H1 (cell line): ENCODE data around the gene TXNDC5. TPM values are rescaled to one million over a fixed set of nuclear protein-coding genes. Genes with fewer than 3 reads are reported as not detected.
A peak's percentile ranks its signal among the peaks of the same experiment; 100 is the strongest.

Experiments
- CTCF ChIA-PET: fragments of 300-600 bp; sonication (Branson Sonifier 250); formaldehyde crosslinking; loops from one replicate; lab custom pipeline; 2021; ENCODE audit not compliant: partially characterized antibody; lab: Charles Lee
- POLR2A ChIA-PET: fragments of 300-600 bp; sonication (Branson Sonifier 250); formaldehyde crosslinking; loops from one replicate; lab custom pipeline; 2021; ENCODE audit warnings: inconsistent platforms; ENCODE audit not compliant: partially characterized antibody; lab: Charles Lee
- DNase-seq, 2 experiments: peaks; one replicate each; pipeline versions ENCODE4 v3.0.0 to v3.0.0-alpha.2; 2010 to 2022; ENCODE audit warnings: low spot score in 2 of 2, low read depth in 1 of 2, mixed read lengths in 1 of 2
- FAIRE-seq: peaks from 2 replicates; lab custom pipeline; 2011; peaks lifted over from hg19 to GRCh38; lab: Jason Lieb, UNC
- H2AFZ ChIP-seq: 2 replicates; pipeline ENCODE4 v1.8.1; 2012; ENCODE audit warnings: low read length, inconsistent platforms
- H2AK5ac ChIP-seq: 2 replicates; pipeline ENCODE4 v1.6.1; 2013; ENCODE audit warnings: low read depth, low read length
- H2BK120ac ChIP-seq: replicated peaks from 2 replicates; pipeline ENCODE3; 2013; ENCODE audit warnings: low read depth, low read length, inconsistent platforms
- H2BK12ac ChIP-seq: 2 replicates; pipeline ENCODE4 v1.6.1; 2013; ENCODE audit warnings: low read depth, low read length
- H2BK15ac ChIP-seq: 2 replicates; pipeline ENCODE4 v1.6.1; 2013; ENCODE audit warnings: low read length
- H2BK20ac ChIP-seq: 2 replicates; pipeline ENCODE4 v1.6.1; 2013; ENCODE audit warnings: low read length
- H2BK5ac ChIP-seq: 2 replicates; pipeline ENCODE4 v1.6.1; 2013; ENCODE audit warnings: low read depth, low read length
- H3K14ac ChIP-seq: 2 replicates; pipeline ENCODE4 v1.6.1; 2013; ENCODE audit warnings: inconsistent platforms; ENCODE audit not compliant: insufficient read length
- H3K18ac ChIP-seq: 2 replicates; pipeline ENCODE4 v1.6.1; 2013; ENCODE audit warnings: low read length; ENCODE audit errors: extremely low read depth
- H3K23ac ChIP-seq: 2 replicates; pipeline ENCODE4 v1.6.1; 2013; ENCODE audit warnings: inconsistent platforms; ENCODE audit not compliant: insufficient read length
- H3K23me2 ChIP-seq: 2 replicates; pipeline ENCODE4 v1.6.1; 2013; ENCODE audit warnings: low read depth, low read length
- H3K27ac ChIP-seq: 2 replicates; pipeline ENCODE4 v1.6.1; 2011; ENCODE audit warnings: low read depth, low read length, inconsistent platforms
- H3K27me3 ChIP-seq, 4 experiments: replicated peaks in 1 of 4; 1 replicate in 1 of 4; 2 replicates in 3 of 4; pipeline versions ENCODE4 v1.6.1 to v1.8.1; 2011 to 2013; ENCODE audit warnings: low read length in 3 of 4, mild to moderate bottlenecking in 3 of 4, inconsistent platforms in 2 of 4, mixed read lengths in 2 of 4, moderate library complexity in 1 of 4; ENCODE audit not compliant: control insufficient read depth in 3 of 4, insufficient read depth in 3 of 4; ENCODE audit errors: extremely low read depth in 1 of 4
- H3K36me3 ChIP-seq, 4 experiments: 2 replicates each; pipeline versions ENCODE4 v1.6.1 to v1.8.1; 2011 to 2013; ENCODE audit warnings: mild to moderate bottlenecking in 4 of 4, low read length in 3 of 4, moderate library complexity in 2 of 4, control low read depth in 1 of 4, inconsistent platforms in 1 of 4; ENCODE audit not compliant: insufficient read depth in 4 of 4, control insufficient read depth in 2 of 4
- H3K4ac ChIP-seq: replicated peaks from 2 replicates; pipeline ENCODE3; 2013; ENCODE audit warnings: low read length, low read depth, mixed read lengths, inconsistent platforms; ENCODE audit not compliant: insufficient read length
- H3K4me1 ChIP-seq, 4 experiments: replicated peaks in 1 of 4; 1 replicate in 1 of 4; 2 replicates in 3 of 4; pipeline versions ENCODE4 v1.6.1 to v1.8.1; 2011 to 2013; ENCODE audit warnings: low read length in 3 of 4, inconsistent platforms in 2 of 4, mixed read lengths in 1 of 4; ENCODE audit not compliant: insufficient read depth in 4 of 4, control insufficient read depth in 3 of 4
- H3K4me2 ChIP-seq, 2 experiments: 2 replicates each; pipeline versions ENCODE4 v1.6.1 to v1.8.1; 2011 to 2013; ENCODE audit warnings: low read depth in 2 of 2, low read length in 2 of 2, control low read depth in 1 of 2, inconsistent platforms in 1 of 2, mild to moderate bottlenecking in 1 of 2; ENCODE audit not compliant: insufficient read depth in 1 of 2
- H3K4me3 ChIP-seq, 4 experiments: fragments of 200-600, 300-600 bp in 1 of 4; sonication (generic), shearing (Covaris generic), sonication (Bioruptor Twin) in 1 of 4; 2 replicates each; pipeline versions ENCODE4 v1.5.1 to v1.8.1; 2011 to 2016; ENCODE audit warnings: low read length in 4 of 4, low read depth in 3 of 4, control low read depth in 2 of 4, inconsistent platforms in 2 of 4, mild to moderate bottlenecking in 2 of 4, mixed read lengths in 1 of 4, moderate library complexity in 1 of 4; ENCODE audit not compliant: insufficient read depth in 2 of 4; ENCODE audit errors: extremely low read depth in 1 of 4
- H3K56ac ChIP-seq: replicated peaks from 2 replicates; pipeline ENCODE3; 2013; ENCODE audit warnings: low read depth, mild to moderate bottlenecking, mixed read lengths, low read length, inconsistent platforms; ENCODE audit not compliant: insufficient read length
- H3K79me1 ChIP-seq: 2 replicates; pipeline ENCODE4 v1.6.1; 2013; ENCODE audit warnings: low read depth, low read length, control low read depth
- H3K79me2 ChIP-seq, 2 experiments: 2 replicates each; pipeline versions ENCODE4 v1.6.1 to v1.8.1; 2012 to 2013; ENCODE audit warnings: low read length in 2 of 2, mild to moderate bottlenecking in 2 of 2, inconsistent platforms in 1 of 2; ENCODE audit not compliant: insufficient read depth in 2 of 2, control insufficient read depth in 1 of 2
- H3K9ac ChIP-seq, 4 experiments: replicated peaks in 1 of 4; 1 replicate in 1 of 4; 2 replicates in 3 of 4; pipeline versions ENCODE4 v1.6.1 to v1.8.1; 2011 to 2013; ENCODE audit warnings: low read depth in 3 of 4, low read length in 3 of 4, control low read depth in 2 of 4, mild to moderate bottlenecking in 2 of 4, moderate library complexity in 2 of 4, inconsistent platforms in 1 of 4; ENCODE audit errors: extremely low read depth in 1 of 4
- H3K9me3 ChIP-seq, 2 experiments: 2 replicates each; pipeline versions ENCODE4 v1.6.1 to v1.8.1; 2012 to 2013; ENCODE audit warnings: mild to moderate bottlenecking in 2 of 2, moderate library complexity in 2 of 2, control low read depth in 1 of 2, inconsistent platforms in 1 of 2, low read depth in 1 of 2, low read length in 1 of 2, mixed read lengths in 1 of 2; ENCODE audit not compliant: insufficient read depth in 2 of 2
- H4K20me1 ChIP-seq, 2 experiments: replicated peaks in 1 of 2; 2 replicates each; pipeline versions ENCODE3 to v1.8.1; 2011 to 2013; ENCODE audit warnings: inconsistent platforms in 2 of 2, low read length in 2 of 2, mild to moderate bottlenecking in 1 of 2; ENCODE audit not compliant: insufficient read depth in 2 of 2, control insufficient read depth in 1 of 2
- H4K5ac ChIP-seq: 2 replicates; pipeline ENCODE4 v1.6.1; 2013; ENCODE audit warnings: low read length, low read depth, mixed read lengths, inconsistent platforms; ENCODE audit not compliant: insufficient read length
- H4K8ac ChIP-seq: 2 replicates; pipeline ENCODE4 v1.8.0; 2013; ENCODE audit warnings: mild to moderate bottlenecking, moderate library complexity, low read length, inconsistent platforms; ENCODE audit not compliant: insufficient read depth; ENCODE audit errors: extremely low read depth
- H4K91ac ChIP-seq: replicated peaks from 2 replicates; pipeline ENCODE3; 2013; ENCODE audit warnings: low read length, mixed read lengths, inconsistent platforms; ENCODE audit not compliant: insufficient read length
- BACH1 ChIP-seq: IDR thresholded peaks from 2 replicates; pipeline ENCODE4 v1.6.1; 2012; ENCODE audit warnings: low read length, improper control_type of control experiment
- CTCF ChIP-seq, 3 experiments: IDR thresholded peaks; 1 replicate in 2 of 3; 2 replicates in 1 of 3; pipeline versions ENCODE4 v1.5.1 to v1.6.1; 2011; ENCODE audit warnings: low read length in 3 of 3, mild to moderate bottlenecking in 3 of 3, inconsistent platforms in 2 of 3, low read depth in 1 of 3, moderate library complexity in 1 of 3; ENCODE audit not compliant: insufficient read depth in 1 of 3; ENCODE audit errors: control extremely low read depth in 1 of 3
- KDM1A ChIP-seq: fragments of 200-600, 300-600 bp; sonication (generic); IDR thresholded peaks from 2 replicates; pipeline ENCODE4 v1.7.1; 2016; ENCODE audit warnings: mild to moderate bottlenecking, low read length, borderline replicate concordance
- PHF8 ChIP-seq: fragments of 200-600 bp; sonication (generic); conservative IDR thresholded peaks from 2 replicates; pipeline ENCODE4 v1.7.1; 2012; ENCODE audit warnings: low read depth, mild to moderate bottlenecking, inconsistent platforms, low read length, moderate library complexity
- RAD21 ChIP-seq, 2 experiments: IDR thresholded peaks in 1 of 2; conservative IDR thresholded peaks in 1 of 2; 2 replicates each; pipeline ENCODE4 v1.6.1; 2011; ENCODE audit warnings: low read depth in 2 of 2, low read length in 2 of 2, improper control_type of control experiment in 1 of 2, inconsistent platforms in 1 of 2, mild to moderate bottlenecking in 1 of 2, moderate library complexity in 1 of 2
- WGBS, 2 experiments: shearing (Covaris generic) in 1 of 2; methylation state at CpG; one replicate each; pipeline versions ENCODE4 v1.1.6 to v1.1.7; 2013 to 2015; ENCODE audit warnings: low lambda C conversion rate in 2 of 2, mixed read lengths in 2 of 2, inconsistent platforms in 1 of 2, low coverage in 1 of 2, missing lambda C conversion rate in 1 of 2; ENCODE audit not compliant: insufficient replicate concordance in 2 of 2, insufficient coverage in 1 of 2, insufficient read length in 1 of 2; ENCODE audit errors: extremely low coverage in 1 of 2, missing lambda C conversion rate in 1 of 2; 5-methylcytosine and 5-hydroxymethylcytosine counted together
- polyA plus RNA-seq, 7 experiments: library from polyadenylated mRNA; depleted of rRNA in 3 of 7; stranded (reverse) in 5 of 7; unstranded in 2 of 7; fragments of >200 nt in 5 of 7; fragments of 200-250 nt in 2 of 7; gene quantifications; 1 replicate in 5 of 7; 2 replicates in 1 of 7; 4 replicates in 1 of 7; pipeline versions ENCODE4 v1.2.1 to v1.2.3, GENCODE V29; 2011 to 2013; ENCODE audit warnings: missing spikeins in 2 of 7, mixed read lengths in 2 of 7
- total RNA-seq: library from RNA; stranded (reverse); fragmentation: NEBNext Ultra II Directional; extraction: Animal tissue kit (Norgen Biotek cat#: 25700); gene quantifications from 2 replicates; pipeline ENCODE4 v1.2.1, GENCODE V29; 2021

The TXNDC5 gene
- total and polyA plus RNA-seq, 2 of the 8 experiments (the other 6 are each of a cell fraction or from before 2014, with no cell fraction given) = 114 to 172 TPM

- 94% methylated on average over 4 of the region's 5 CpGs; no CpG with 5 or more reads in 1 of the 2 experiments for WGBS, 2 experiments
- POLR2A ChIA-PET = no interaction called here
- H4K91ac ChIP-seq = no peak overlapping the region
- H3K4me3 ChIP-seq = no peak overlapping the region
- no peak for FAIRE-seq
- H3K9ac ChIP-seq = no peak overlapping the region
- H2BK12ac ChIP-seq = no peak overlapping the region
- no peaks in the 10 kb centered on the region for H3K27me3 ChIP-seq
- no peaks in the 10 kb centered on the region for H3K23me2 ChIP-seq
- H3K56ac ChIP-seq = no peak overlapping the region
- no peak overlapping the region for H2BK5ac ChIP-seq
- no peak for TF ChIP-seq PHF8
- peak; percentile 46 to 54 for TF ChIP-seq RAD21 (IDR thresholded peaks at IDR 0.05 in 1 of 2, conservative IDR thresholded peaks at IDR 0.05 in 1 of 2; ENCODE audit: low read depth in 2 of 2, low read length in 2 of 2)
- no peak for TF ChIP-seq KDM1A
- peak in 2 of 3 experiments; percentile 23 to 31; a peak in 2 of 4 replicates for TF ChIP-seq CTCF (IDR thresholded peaks at IDR 0.05; ENCODE audit: control extremely low read depth in 1 of 3, insufficient read depth in 1 of 3, low read depth in 1 of 3, low read length in 3 of 3)
- no peak for TF ChIP-seq BACH1
- H3K4me2 ChIP-seq = no peak overlapping the region
- no peak overlapping the region for H3K14ac ChIP-seq
- no peak overlapping the region for H4K8ac ChIP-seq
- H3K9me3 ChIP-seq = no peaks in the 10 kb centered on the region
- H3K36me3 ChIP-seq = peaks cover 36 to 82% (median 78%) of the 10 kb centered on the region in 4 experiments
- H3K18ac ChIP-seq = no peak overlapping the region
- H3K4ac ChIP-seq = no peak overlapping the region
- H2BK20ac ChIP-seq = no peak overlapping the region
- H4K5ac ChIP-seq = no peak overlapping the region
- peaks cover 3 to 7% of the 10 kb centered on the region in 2 experiments for H4K20me1 ChIP-seq
- no peak overlapping the region for H2AFZ ChIP-seq
- no peak overlapping the region for H2BK15ac ChIP-seq
- no peak overlapping the region for H2BK120ac ChIP-seq
- no peaks in the 10 kb centered on the region for H3K4me1 ChIP-seq
- no peaks in the 10 kb centered on the region for H3K79me2 ChIP-seq
- no peak for DNase-seq
- no peak overlapping the region for H3K27ac ChIP-seq
- peaks cover 4% of the 10 kb centered on the region; the same call in 1 of the 2 replicates for H3K79me1 ChIP-seq
- CTCF ChIA-PET = interaction anchor here (0.6 to 1.6 kb wide), 5 partner anchors 9 to 99 kb away, joined by 3 to 4 read pairs (median 3); no protein-coding TSS in a partner anchor
- no peak overlapping the region for H3K23ac ChIP-seq
- no peak overlapping the region for H2AK5ac ChIP-seq
Observed at GRCh38 chr6:7899101-7899888, 11.3 kb downstream of the TXNDC5 start.
